Aorta (tissue), 5 donors: Measurements from ENCODE around the gene PSME2. TPM values are rescaled to one million over a fixed set of nuclear protein-coding genes. Genes with fewer than 3 reads are reported as not detected.

Experiments
- ATAC-seq: fragments of 200-7000 bp; cut with Tn5 transposase; one replicate; pipeline ENCODE4 v1.9.1; 2022; ENCODE audit warnings: moderate library complexity; ENCODE audit not compliant: low FRiP score
- DNase-seq, 2 donors: peaks; one replicate each; pipeline ENCODE4 v3.0.0-alpha.2; 2020
- H3K27ac ChIP-seq, 2 donors: one replicate each; pipeline ENCODE4 v1.5.1; 2013; ENCODE audit warnings: low read length in 2 of 2, mild to moderate bottlenecking in 2 of 2, moderate library complexity in 2 of 2, control low read depth in 1 of 2, inconsistent platforms in 1 of 2, low read depth in 1 of 2
- H3K27me3 ChIP-seq, 2 donors: one replicate each; pipeline ENCODE4 v1.6.1; 2013; ENCODE audit warnings: control low read depth in 1 of 2, low read length in 1 of 2, mild to moderate bottlenecking in 1 of 2, moderate library complexity in 1 of 2; ENCODE audit not compliant: insufficient read depth in 2 of 2, control insufficient read depth in 1 of 2
- H3K36me3 ChIP-seq, 2 donors: one replicate each; pipeline ENCODE4 v1.6.1; 2013; ENCODE audit warnings: control low read depth in 1 of 2, low read length in 1 of 2, mild to moderate bottlenecking in 1 of 2; ENCODE audit not compliant: insufficient read depth in 2 of 2, control insufficient read depth in 1 of 2
- H3K4me1 ChIP-seq, 2 donors: one replicate each; pipeline ENCODE4 v1.6.1; 2013; ENCODE audit warnings: low read length in 2 of 2, control low read depth in 1 of 2, mild to moderate bottlenecking in 1 of 2, moderate library complexity in 1 of 2; ENCODE audit not compliant: insufficient read depth in 2 of 2, control insufficient read depth in 1 of 2
- H3K4me3 ChIP-seq, 2 donors: one replicate each; pipeline ENCODE4 v1.5.1; 2013; ENCODE audit warnings: low read length in 2 of 2, control low read depth in 1 of 2, mild to moderate bottlenecking in 1 of 2
- H3K9me3 ChIP-seq: one replicate; pipeline ENCODE4 v1.6.1; 2013; ENCODE audit warnings: mild to moderate bottlenecking, low read length; ENCODE audit not compliant: control insufficient read depth
- WGBS, 2 donors: extraction: QIAGEN DNeasy Blood & Tissue Kit; methylation state at CpG; one replicate each; pipeline ENCODE4 v1.1.7; 2013; 5-methylcytosine and 5-hydroxymethylcytosine counted together
- intact Hi-C, 2 donors: fragments of 100-400 bp; cut with DNase I; formaldehyde crosslinking; loops; one replicate each; pipeline versions ENCODE4 v1.14.2 to v1.15.0; 2022
- polyA plus RNA-seq, 2 donors: library from polyadenylated mRNA; stranded (reverse); fragments of 200-250 nt; gene quantifications; one replicate each; pipeline ENCODE4 v1.2.3, GENCODE V29; 2013
- total RNA-seq, 2 donors: library from RNA; stranded (reverse); fragmentation: NEBNext Ultra II Directional; extraction: Animal tissue kit (Norgen Biotek cat#: 25700); gene quantifications; one replicate each; pipeline ENCODE4 v1.2.1, GENCODE V29; 2021
- donor health status: healthy with polysubstance abuse.
- donor health status: Bipolar disorder and iron deficiency.
- donor health status: DM: no; HTN: no; CAD: no.
- donor health status: DM: no; HTN: no; CAD: no.
- donor health status: DM: yes; HTN: yes; CAD: no.

PSME2 gene
- total and polyA plus RNA-seq, 4 donors, result 86.1 to 261 (median 118) TPM

- H3K27ac ChIP-seq, result no peak overlapping the region
- no peaks in the 10 kb centered on the region for H3K9me3 ChIP-seq
- no peak overlapping the region for H3K4me3 ChIP-seq
- no peaks in the 10 kb centered on the region for H3K4me1 ChIP-seq
- no peaks in the 10 kb centered on the region for H3K27me3 ChIP-seq
- intact Hi-C loops, result no loop called here
- WGBS, 2 donors, result 85 to 87% methylated on average over 17 of the region's 17 CpGs
- ATAC-seq (no peak), DNase-seq (peak; percentile 38 to 72)
- no peaks in the 10 kb centered on the region for H3K36me3 ChIP-seq
Measured at GRCh38 chr14:24098927-24099813, 47.2 kb downstream of the PSME2 start.

- Histone ChIP-seq H3K27ac (no peak overlapping the region), H3K27me3 (no peaks in the 10 kb centered on the region), H3K4me3 (no peak overlapping the region), H3K4me1 (no peaks in the 10 kb centered on the region), H3K36me3 (no peaks in the 10 kb centered on the region), H3K9me3 (no peaks in the 10 kb centered on the region)
- WGBS, 2 donors, result 94% methylated on average over 16 of the region's 16 CpGs
- intact Hi-C loops, result no loop called here
- ATAC-seq, result no peak
- peak; percentile 37 to 73 for DNase-seq
Measured at GRCh38 chr14:24098229-24098926, 48.0 kb downstream of the PSME2 start.

- Histone ChIP-seq H3K9me3 (no peaks in the 10 kb centered on the region), H3K27ac (no peak overlapping the region), H3K4me1 (no peaks in the 10 kb centered on the region), H3K4me3 (no peak overlapping the region), H3K36me3 (no peaks in the 10 kb centered on the region), H3K27me3 (no peaks in the 10 kb centered on the region)
- intact Hi-C loops, result no loop called here
- DNase-seq (peak; percentile 38 to 39), ATAC-seq (no peak)
- WGBS, 2 donors, result 92% methylated on average over 8 of the region's 8 CpGs
Measured at GRCh38 chr14:24096545-24097181, 49.7 kb downstream of the PSME2 start.

- WGBS, 2 donors, result 72 to 73% methylated on average over 12 of the region's 12 CpGs
- DNase-seq (peak; percentile 78 to 83), ATAC-seq (no peak)
- Histone ChIP-seq H3K4me1 (no peaks in the 10 kb centered on the region), H3K27me3 (no peaks in the 10 kb centered on the region), H3K9me3 (no peaks in the 10 kb centered on the region), H3K4me3 (no peak overlapping the region), H3K36me3 (no peaks in the 10 kb centered on the region), H3K27ac (no peak overlapping the region)
- intact Hi-C loops, result no loop called here
Measured at GRCh38 chr14:24095271-24096068, 50.9 kb downstream of the PSME2 start.

- ATAC-seq (no peak), DNase-seq (peak in 1 of 2 donors; percentile 78)
- Histone ChIP-seq H3K27me3 (no peaks in the 10 kb centered on the region), H3K9me3 (no peaks in the 10 kb centered on the region), H3K4me1 (no peaks in the 10 kb centered on the region), H3K4me3 (peak overlapping the region; percentile 31 to 56), H3K36me3 (no peaks in the 10 kb centered on the region), H3K27ac (peak overlapping the region in 1 of 2 donors; percentile 30)
- intact Hi-C loops, result loop anchor here (1.0 to 5.0 kb wide), 2 partner anchors 13 to 83 kb away; no protein-coding TSS in a partner anchor
- WGBS, 2 donors, result 13 to 20% methylated on average over 14 of the region's 14 CpGs
Measured at GRCh38 chr14:24094841-24095270, 51.6 kb downstream of the PSME2 start.

- Histone ChIP-seq H3K4me3 (peak within 1 kb of the TSS; percentile 31 to 56), H3K9me3 (no peaks in the 10 kb centered on the region), H3K27me3 (no peaks in the 10 kb centered on the region), H3K4me1 (no peaks in the 10 kb centered on the region), H3K36me3 (no peaks in the 10 kb centered on the region), H3K27ac (peak within 1 kb of the TSS in 1 of 2 donors; percentile 46)
- ATAC-seq (peak; percentile 95), DNase-seq (peak; percentile 97)
- intact Hi-C loops, result loop anchor here (1.0 to 5.0 kb wide), 2 partner anchors 14 to 82 kb away; no protein-coding TSS in a partner anchor
- 1% methylated on average over 49 to 68 of the region's 68 CpGs for WGBS, 2 donors
Measured at GRCh38 chr14:24093901-24094840, 52.2 kb downstream of the PSME2 start, which contains the start of gene PCK2. PCK2 (plus strand) TSS chr14:24094311; CDS start chr14:24094406, 95 bp downstream.
